ENCODE data around the gene PDK3. TPM values are rescaled to one million over a fixed set of nuclear protein-coding genes. Genes with fewer than 3 reads are reported as not detected.

The PDK3 gene
- total and polyA plus RNA-seq, 7 experiments from 2014 or later, result 17.4 to 44.1 (median 28.7) TPM

GRCh38 chrX:24574743-24575142, 109.7 kb downstream of the PDK3 start:
- DNase-seq (no peak), ATAC-seq (no peak)
- no peak overlapping the region for H3K4me3 Mint-ChIP-seq
- H3K9me3 ChIP-seq (ENCODE audit: control insufficient read depth in 2 of 3, low read length in 3 of 3), result no peaks in the 10 kb centered on the region
- no peaks in the 10 kb centered on the region for H3K36me3 ChIP-seq (ENCODE audit: control insufficient read depth in 2 of 3, insufficient read depth in 3 of 3, low read length in 3 of 3)
- no peaks in the 10 kb centered on the region for H3K27me3 ChIP-seq (ENCODE audit: control insufficient read depth in 2 of 2, insufficient read depth in 2 of 2, low read length in 2 of 2)
- H3K4me1 Mint-ChIP-seq, result peaks cover 0 to 3% (median 0%) of the 10 kb centered on the region in 7 donors
- H3K27me3 Mint-ChIP-seq, result peaks cover 0 to under 1% (median 0%) of the 10 kb centered on the region in 5 donors
- intact Hi-C loops (cut with micrococcal nuclease), result no loop called here
- H3K4me3 ChIP-seq (ENCODE audit: low read length), result no peak overlapping the region
- H3K9me3 Mint-ChIP-seq, result no peaks in the 10 kb centered on the region
- H3K27ac ChIP-seq (ENCODE audit: low read depth, low read length), result no peak overlapping the region
- ChIA-PET CTCF (no interaction called here), POLR2A (no interaction called here)
- H3K36me3 Mint-ChIP-seq, result no peaks in the 10 kb centered on the region
- no peak overlapping the region for H3K27ac Mint-ChIP-seq
- no peaks in the 10 kb centered on the region for H3K4me1 ChIP-seq (ENCODE audit: control insufficient read depth in 2 of 2, insufficient read depth in 2 of 2, low read length in 2 of 2)

- DNase-seq (no peak), ATAC-seq (no peak)
- no peaks in the 10 kb centered on the region for H3K36me3 Mint-ChIP-seq
- Histone ChIP-seq H3K9me3 (ENCODE audit: control insufficient read depth in 2 of 3, low read length in 3 of 3) (no peaks in the 10 kb centered on the region), H3K4me3 (ENCODE audit: low read length) (no peak overlapping the region), H3K27ac (ENCODE audit: low read depth, low read length) (no peak overlapping the region), H3K27me3 (ENCODE audit: control insufficient read depth in 2 of 2, insufficient read depth in 2 of 2, low read length in 2 of 2) (no peaks in the 10 kb centered on the region), H3K4me1 (ENCODE audit: control insufficient read depth in 2 of 2, insufficient read depth in 2 of 2, low read length in 2 of 2) (no peaks in the 10 kb centered on the region), H3K36me3 (ENCODE audit: control insufficient read depth in 2 of 3, insufficient read depth in 3 of 3, low read length in 3 of 3) (no peaks in the 10 kb centered on the region)
- ChIA-PET POLR2A (no interaction called here), CTCF (no interaction called here)
- intact Hi-C loops (cut with micrococcal nuclease), result no loop called here
- H3K4me1 Mint-ChIP-seq, result peaks cover 0 to 3% (median 0%) of the 10 kb centered on the region in 7 donors
- H3K27ac Mint-ChIP-seq, result no peak overlapping the region
- no peaks in the 10 kb centered on the region for H3K9me3 Mint-ChIP-seq
- H3K27me3 Mint-ChIP-seq, result no peaks in the 10 kb centered on the region
- H3K4me3 Mint-ChIP-seq, result no peak overlapping the region
Measured at GRCh38 chrX:24575496-24575895, 110.4 kb downstream of the PDK3 start.

- Histone ChIP-seq H3K27ac (ENCODE audit: low read depth, low read length) (no peak overlapping the region), H3K9me3 (ENCODE audit: control insufficient read depth in 2 of 3, low read length in 3 of 3) (no peaks in the 10 kb centered on the region), H3K4me1 (ENCODE audit: control insufficient read depth in 2 of 2, insufficient read depth in 2 of 2, low read length in 2 of 2) (no peaks in the 10 kb centered on the region), H3K4me3 (ENCODE audit: low read length) (no peak overlapping the region), H3K27me3 (ENCODE audit: control insufficient read depth in 2 of 2, insufficient read depth in 2 of 2, low read length in 2 of 2) (no peaks in the 10 kb centered on the region), H3K36me3 (ENCODE audit: control insufficient read depth in 2 of 3, insufficient read depth in 3 of 3, low read length in 3 of 3) (no peaks in the 10 kb centered on the region)
- H3K27me3 Mint-ChIP-seq, result no peaks in the 10 kb centered on the region
- H3K9me3 Mint-ChIP-seq, result peaks cover 0 to 2% (median 0%) of the 10 kb centered on the region in 11 donors
- H3K27ac Mint-ChIP-seq, result no peak overlapping the region
- no peaks in the 10 kb centered on the region for H3K36me3 Mint-ChIP-seq
- POLR2A ChIA-PET, result interaction anchor here (0.6 kb wide), 1 partner anchor 143 kb away, joined by 4 read pairs; no protein-coding TSS in a partner anchor
- no peak overlapping the region for H3K4me3 Mint-ChIP-seq
- CTCF ChIA-PET, result no interaction called here
- peaks cover 0 to 3% (median 0%) of the 10 kb centered on the region in 7 donors for H3K4me1 Mint-ChIP-seq
- no peak for DNase-seq
- intact Hi-C loops (cut with micrococcal nuclease), result no loop called here
- no peak for ATAC-seq
Measured at GRCh38 chrX:24577091-24577490, 112.0 kb downstream of the PDK3 start.

Other genes starting within 250 kb of the PDK3 start
- gene SUPT20HL2, start 151.2 kb upstream of the PDK3 start, total RNA-seq, result not detected
- not detected for gene SUPT20HL2, start 151.2 kb upstream of the PDK3 start, polyA plus RNA-seq
- gene SUPT20HL1, start 104.6 kb upstream of the PDK3 start, total RNA-seq, result not detected
- not detected for gene SUPT20HL1, start 104.6 kb upstream of the PDK3 start, polyA plus RNA-seq
- gene PCYT1B, start 182.1 kb downstream of the PDK3 start, total RNA-seq, result under 1 TPM in 2 of 5 experiments, not detected in 3; 0.05 to 0.12 TPM
- not detected for gene PCYT1B, start 182.1 kb downstream of the PDK3 start, polyA plus RNA-seq
- 10 to 100 TPM in 1 of 5 experiments, 1 to 10 TPM in 4; 6.4 to 26.6 (median 7.5) TPM for gene POLA1, start 228.6 kb downstream of the PDK3 start, total RNA-seq
- gene POLA1, start 228.6 kb downstream of the PDK3 start, polyA plus RNA-seq, result 1 to 10 TPM; 4.1 to 4.2 TPM

Data from naive thymus-derived CD4-positive, alpha-beta T cell (primary cell).